GM18517 (cell line): ENCODE results near the gene MSI2.
"Not testable (repeated sequence)": the region's sequence is repeated elsewhere in the genome, so short reads cannot be mapped to it uniquely, and the experiment has no call there.

Source experiments
- ATAC-seq: cut with Tn5 transposase; IDR thresholded peaks from one replicate; pipeline ENCODE4 v1.9.1; 2021; ENCODE audit warnings: mild to moderate bottlenecking, moderate library complexity; ENCODE audit not compliant: unreplicated experiment

MSI2 gene

DNA sequence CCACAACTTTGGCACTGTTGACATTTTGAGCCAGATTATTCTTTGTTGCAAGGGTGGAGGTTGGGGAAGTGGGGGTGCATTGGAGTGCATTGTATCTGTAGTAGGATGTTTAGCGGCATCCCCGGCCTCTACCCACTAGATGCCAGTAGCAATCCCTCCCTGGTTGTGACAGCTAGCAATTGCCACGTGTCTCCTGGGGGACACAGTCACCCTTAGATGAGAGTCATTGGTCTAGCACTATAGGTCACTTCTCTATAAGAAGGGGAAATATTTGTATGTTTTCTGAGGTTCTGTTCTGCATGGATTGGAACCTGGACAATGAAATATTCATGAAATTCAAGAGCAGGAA lies 32.4 kb downstream of the MSI2 start:
- no peak for ATAC-seq

DNA sequence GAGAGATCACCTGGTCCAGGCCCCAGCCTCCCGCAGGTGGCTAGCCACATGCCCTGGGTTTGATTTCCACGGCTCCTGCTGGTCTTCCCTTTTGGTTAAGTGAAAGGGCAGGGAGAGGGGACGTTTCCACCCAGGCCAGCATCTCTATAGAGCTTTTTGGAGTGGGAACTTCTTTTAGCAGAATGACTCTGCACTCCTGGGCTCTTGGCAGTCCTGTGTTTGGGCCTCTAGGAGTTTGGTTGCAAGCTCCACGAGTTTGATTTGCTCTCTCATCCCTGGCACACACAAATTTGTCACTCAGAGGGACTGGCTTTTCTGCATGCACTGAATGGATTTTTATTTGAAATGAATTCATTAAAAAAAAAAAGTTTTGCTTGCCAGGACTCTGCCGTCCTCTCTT lies 32.8 kb downstream of the MSI2 start:
- ATAC-seq: no peak

DNA sequence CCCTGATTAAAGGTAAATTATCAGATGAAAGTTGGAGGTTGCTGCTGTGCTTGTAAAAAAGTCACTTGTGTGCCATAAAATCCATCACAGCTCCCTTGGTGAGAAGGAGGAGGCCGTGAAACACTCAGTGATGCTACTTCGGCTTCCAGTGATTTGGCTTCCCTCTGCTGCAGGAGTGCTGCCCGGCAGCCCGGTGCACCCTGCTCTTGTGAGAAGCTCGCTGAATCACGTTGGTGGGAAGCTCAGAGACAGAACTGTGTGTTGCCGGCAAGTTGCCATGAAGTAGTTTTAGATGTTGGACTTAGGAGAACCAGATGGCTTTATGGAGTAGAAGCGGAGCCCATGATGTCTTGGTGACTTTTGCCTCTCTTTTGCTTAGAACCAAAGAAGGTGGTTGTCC lies 33.3 kb downstream of the MSI2 start:
- no peak for ATAC-seq

- ATAC-seq: no peak
Measured at GRCh38 chr17:57290981-57291380, 34.7 kb downstream of the MSI2 start.

GRCh38 chr17:57292091-57292490 lies 35.8 kb downstream of the MSI2 start:
- ATAC-seq: no peak

DNA sequence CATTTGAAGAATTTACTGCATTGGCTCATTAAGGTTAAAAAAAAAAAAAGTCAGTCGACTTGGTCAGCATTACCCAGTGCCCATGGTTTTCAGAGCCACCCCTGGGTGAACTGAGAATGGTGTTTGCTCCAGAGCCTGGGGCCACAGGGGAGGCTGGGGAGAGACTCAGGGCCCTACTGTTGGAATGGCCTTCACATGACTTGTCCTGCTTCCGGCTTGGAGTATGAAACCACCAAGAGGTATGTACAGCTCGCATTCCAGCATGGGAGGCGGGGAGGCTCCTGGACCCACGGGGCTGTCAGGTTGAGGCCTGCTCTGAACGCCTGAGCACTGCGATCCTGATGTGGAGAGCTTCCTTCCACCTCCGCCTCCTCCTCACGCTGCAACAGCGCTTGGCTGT lies 36.8 kb downstream of the MSI2 start:
- no peak for ATAC-seq

GRCh38 chr17:57294101-57294500 lies 37.8 kb downstream of the MSI2 start:
- no peak for ATAC-seq

- no peak for ATAC-seq
Measured at GRCh38 chr17:57294629-57295501, 38.5 kb downstream of the MSI2 start.

DNA sequence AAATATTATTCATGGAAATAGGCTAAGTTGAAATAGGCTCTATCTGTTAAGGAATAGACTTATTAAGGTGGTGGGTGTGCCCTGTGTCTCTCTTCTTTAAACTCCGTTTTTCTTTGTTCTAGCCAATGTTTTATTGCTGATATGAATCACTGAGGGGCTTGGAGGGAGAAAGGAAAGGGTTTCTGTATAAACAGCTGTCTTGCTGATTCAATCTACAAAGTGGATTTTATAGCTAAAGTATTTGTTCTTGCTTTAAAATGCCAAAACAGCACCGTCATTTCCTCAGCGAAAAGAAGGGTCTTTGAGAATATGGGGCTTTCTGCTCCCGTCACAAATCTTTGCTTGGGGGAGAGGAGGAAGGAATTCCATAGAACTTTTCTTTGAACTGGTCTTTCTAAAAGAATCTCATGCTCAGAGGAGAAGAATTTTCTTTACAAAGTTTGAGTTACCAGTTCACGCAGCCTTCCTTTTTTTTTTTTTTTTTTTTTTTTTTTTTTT lies 39.3 kb downstream of the MSI2 start:
- ATAC-seq: no peak

DNA sequence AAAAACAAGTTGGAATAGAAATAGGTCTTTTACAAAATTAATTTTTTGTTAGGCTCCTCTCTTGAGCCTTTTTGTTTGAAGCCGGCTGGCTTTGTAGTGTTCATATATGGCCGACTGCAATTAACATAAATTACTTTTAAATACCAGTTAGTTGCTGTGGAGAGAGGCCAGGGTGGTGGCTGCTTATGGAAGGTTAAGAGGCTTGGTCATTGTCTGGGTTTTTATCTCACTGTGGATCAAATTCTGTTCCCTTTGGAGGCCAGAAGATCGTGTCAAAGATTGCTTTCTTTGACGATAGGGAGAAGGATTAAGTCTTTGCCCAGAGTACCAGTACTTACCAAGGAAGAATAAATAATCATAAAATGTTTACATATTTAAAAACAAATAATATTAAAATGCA lies 39.9 kb downstream of the MSI2 start:
- ATAC-seq: no peak

GRCh38 chr17:57299176-57299575 lies 42.9 kb downstream of the MSI2 start:
- no peak for ATAC-seq

DNA sequence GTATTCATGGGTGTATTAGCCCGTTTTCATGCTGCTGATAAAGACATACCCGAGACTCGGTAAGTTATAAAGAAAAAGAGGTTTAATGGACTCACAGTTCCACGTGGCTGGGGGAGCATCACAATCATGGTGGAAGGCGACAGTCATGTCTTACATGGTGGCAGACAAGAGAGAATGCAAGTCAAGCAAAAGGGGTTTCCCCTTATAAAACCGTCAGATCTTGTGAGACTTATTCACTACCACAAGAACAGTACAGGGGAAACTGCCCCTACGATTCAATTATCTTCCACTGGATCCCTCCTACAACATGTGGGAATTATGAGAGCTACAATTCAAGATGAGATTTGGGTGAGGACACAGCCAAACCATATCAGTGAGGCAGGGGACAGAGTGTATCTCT lies 44.3 kb downstream of the MSI2 start:
- ATAC-seq: not testable (repeated sequence)

GRCh38 chr17:57302690-57303465 lies 46.6 kb downstream of the MSI2 start:
- ATAC-seq: no peak

- no peak for ATAC-seq
Measured at GRCh38 chr17:57305144-57305728, 48.9 kb downstream of the MSI2 start.

DNA sequence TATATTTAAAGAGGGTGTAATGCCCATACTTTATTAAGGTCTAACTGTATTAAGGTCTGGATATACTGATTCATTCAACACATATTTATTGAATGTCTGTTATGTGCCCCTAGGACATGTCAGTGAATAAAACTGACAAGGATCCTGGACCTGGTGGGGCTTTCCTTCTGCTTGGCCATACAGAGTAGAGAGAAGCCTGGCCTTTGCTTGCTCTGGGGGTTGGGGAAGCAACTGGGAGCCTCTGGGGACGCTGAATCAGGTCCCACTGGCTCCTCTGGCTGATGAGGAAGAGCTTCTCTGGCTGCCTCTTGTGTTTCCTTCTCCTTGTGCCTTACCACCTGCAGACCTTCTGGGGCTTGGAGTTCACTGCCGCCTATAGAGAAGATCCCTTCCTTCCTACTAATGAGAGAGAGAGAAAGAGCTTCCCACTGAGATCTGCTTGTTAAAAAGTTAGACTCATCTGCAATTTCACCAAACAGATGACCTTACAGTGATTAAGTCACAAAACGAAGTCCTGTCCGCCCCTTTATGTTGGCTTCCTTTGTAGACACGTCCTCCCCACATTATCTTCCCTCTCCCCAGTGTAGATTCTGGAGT lies 49.7 kb downstream of the MSI2 start:
- no peak for ATAC-seq

DNA sequence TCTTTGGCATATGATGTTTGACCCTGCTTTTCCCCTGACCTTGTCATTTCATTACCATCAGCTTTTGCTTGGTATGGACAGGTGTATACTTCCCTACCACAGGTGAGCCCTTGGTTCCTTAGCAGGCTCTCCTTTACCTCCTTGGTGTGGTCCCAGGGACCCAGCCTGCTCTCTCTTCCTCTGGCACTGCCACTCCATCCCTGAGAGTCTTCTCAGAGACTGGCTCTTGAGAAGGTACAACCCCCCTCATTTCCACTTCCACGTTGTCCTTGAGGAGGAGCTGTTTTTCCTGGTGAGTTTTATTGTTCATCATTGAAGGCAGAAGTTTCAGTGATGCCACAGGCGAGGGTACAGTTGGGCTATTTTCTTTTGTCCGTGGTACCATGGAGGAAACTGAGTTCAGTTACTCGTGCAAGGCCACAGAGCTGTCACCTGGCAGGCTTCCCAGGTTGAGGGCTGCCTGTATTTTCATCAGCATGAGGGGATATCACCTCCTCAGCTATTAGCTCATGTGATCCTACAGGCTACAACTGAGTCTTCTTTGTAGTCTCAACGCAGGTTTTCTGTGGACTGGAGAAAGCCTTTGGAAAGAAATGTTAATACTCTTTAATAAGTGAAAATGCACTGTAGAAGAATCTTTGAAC lies 52.3 kb downstream of the MSI2 start:
- no peak for ATAC-seq

DNA sequence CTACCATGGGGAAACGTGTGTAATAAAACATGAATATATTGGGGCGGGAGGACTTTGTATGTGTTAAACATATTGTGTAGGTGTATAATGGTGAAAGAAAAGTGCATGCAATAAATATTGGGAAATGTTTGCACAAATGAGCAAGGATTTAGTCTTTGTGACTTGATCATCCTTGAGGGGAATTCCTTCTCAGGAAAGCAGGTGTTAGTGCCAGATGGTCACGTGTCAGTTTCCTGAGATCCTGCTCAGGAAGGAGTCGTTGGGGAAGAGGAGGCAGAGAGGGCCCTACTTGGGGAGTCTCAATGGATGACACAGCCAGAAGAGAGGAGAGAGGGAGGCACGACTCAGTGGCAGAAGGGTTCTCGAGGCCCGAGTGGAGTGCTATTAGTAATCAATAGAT lies 53.2 kb downstream of the MSI2 start:
- no peak for ATAC-seq

DNA sequence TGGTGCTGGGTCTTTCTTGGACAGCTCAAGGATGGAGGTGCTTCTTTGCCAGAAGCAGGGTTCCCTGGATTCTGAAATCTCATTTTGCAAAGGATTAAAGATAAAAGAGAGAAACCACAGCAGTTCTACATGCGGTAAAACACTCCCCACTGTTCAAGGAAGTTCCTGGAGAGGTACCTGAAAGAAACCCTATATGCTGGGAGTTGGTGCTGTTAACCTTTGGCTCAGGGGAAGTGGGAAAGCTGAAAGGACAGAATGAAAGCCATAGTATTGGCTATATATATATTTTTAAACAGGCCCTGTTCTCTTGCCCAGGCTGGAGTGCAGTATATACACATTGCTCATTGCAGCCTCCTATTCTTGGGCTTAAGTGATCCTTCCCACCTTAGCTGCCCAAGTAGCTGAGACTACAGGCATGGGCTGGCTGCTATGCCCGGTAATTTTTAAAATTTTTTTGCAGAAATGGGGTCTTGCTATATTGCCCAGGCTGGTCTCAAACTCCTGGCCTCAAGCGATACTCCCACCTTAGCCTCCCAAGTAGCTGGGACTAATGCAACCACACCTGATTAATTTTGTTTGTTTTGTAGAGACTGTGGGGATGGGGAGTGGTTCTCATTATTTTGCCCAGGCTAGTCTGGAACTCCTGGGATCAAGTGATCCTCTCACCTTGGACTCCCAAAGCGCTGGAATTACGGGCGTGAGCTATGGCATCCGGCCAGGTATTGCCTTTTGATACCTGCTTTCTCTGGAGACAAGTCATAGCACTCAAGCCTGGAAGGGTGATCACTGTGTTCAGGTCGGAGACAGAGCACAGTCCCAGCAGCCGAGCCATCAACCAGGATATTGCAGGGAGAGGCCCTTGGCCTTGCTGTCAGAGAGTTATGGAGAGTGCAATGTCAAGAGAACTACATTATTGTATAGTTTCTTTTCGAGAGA lies 55.2 kb downstream of the MSI2 start:
- ATAC-seq: no peak

GRCh38 chr17:57312242-57312641 lies 55.9 kb downstream of the MSI2 start:
- no peak for ATAC-seq
